Right forelimb (tissue), 1 donor: ENCODE results near the gene MGAT1.

Source experiments
- DNase-seq: peaks from one replicate; pipeline ENCODE4 v3.0.0-alpha.2; 2018

Gene MGAT1

GRCh38 chr5:180823940-180824629 is 21.5 kb upstream of the MGAT1 start:
- no peak for DNase-seq

DNA sequence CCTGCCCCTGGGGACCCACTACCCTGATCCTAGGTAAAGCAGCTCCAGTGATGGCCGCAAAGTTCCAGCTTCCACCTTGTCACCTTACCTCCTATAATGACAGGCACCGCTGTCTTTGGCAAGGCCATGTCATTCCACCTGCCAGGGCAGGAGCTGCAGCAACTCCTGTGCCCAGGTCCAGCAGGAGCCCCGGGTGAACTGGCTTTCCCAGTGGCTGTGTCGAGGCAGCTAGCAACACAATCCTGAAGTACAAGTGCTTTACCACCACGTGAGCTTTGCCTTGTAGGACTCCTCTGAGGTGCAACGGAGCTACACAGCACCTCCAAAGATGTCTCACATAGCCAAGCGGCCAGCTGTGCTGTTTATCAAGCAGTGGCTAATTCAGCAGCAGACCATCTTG is 20.7 kb upstream of the MGAT1 start:
- DNase-seq: no peak

DNA sequence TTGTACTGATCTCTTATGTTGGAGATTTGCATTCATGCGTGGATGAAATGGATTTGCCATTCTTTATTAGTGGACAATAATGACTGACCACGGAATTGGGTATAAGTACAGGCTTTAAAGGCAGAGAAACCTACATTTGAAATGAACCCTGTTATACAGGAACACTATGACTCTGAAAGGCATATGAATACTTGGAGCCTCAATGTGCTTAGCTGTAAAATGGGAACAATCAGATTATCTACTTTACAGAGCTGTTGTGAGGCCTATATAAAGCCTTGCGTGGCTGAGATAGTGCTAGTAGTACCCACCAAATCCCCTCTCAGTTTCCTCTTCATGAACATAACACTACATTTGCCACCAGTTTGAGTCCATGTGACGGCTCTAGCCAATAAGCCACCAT is 18.9 kb upstream of the MGAT1 start:
- no peak for DNase-seq

GRCh38 chr5:180820788-180821321 is 18.2 kb upstream of the MGAT1 start:
- no peak for DNase-seq

DNA sequence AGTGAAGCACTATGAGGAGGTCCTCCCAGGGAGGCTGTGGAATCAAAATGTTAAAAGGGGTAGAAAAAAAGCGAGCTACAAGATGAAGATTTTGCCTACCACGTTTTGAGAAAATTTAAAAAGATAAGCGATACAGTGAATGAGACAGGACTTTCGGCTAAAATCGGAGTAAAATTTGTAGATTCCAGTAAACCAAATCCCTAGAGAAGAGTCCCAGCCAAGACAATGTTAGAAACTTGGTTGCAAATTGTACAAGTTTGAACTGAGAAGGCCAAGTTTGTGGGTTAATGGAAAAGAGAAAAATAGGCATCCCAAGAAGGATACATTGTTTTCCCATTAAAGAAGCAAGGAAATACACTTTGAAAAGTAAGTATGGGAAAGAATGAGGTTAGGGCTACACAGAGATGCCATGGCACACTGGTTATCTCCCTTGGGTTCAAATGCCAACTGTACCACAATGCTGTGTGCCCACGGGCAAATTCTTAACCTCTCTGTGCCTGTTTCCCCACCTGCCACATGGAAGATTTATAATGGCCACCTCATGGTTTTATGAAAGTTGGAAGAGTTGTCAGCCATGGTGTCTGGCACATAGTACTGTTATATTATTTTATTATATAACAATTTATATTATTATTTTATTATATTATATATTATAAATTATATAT is 16.2 kb upstream of the MGAT1 start:
- DNase-seq: no peak

GRCh38 chr5:180817893-180818674 is 15.5 kb upstream of the MGAT1 start:
- DNase-seq: no peak

DNA sequence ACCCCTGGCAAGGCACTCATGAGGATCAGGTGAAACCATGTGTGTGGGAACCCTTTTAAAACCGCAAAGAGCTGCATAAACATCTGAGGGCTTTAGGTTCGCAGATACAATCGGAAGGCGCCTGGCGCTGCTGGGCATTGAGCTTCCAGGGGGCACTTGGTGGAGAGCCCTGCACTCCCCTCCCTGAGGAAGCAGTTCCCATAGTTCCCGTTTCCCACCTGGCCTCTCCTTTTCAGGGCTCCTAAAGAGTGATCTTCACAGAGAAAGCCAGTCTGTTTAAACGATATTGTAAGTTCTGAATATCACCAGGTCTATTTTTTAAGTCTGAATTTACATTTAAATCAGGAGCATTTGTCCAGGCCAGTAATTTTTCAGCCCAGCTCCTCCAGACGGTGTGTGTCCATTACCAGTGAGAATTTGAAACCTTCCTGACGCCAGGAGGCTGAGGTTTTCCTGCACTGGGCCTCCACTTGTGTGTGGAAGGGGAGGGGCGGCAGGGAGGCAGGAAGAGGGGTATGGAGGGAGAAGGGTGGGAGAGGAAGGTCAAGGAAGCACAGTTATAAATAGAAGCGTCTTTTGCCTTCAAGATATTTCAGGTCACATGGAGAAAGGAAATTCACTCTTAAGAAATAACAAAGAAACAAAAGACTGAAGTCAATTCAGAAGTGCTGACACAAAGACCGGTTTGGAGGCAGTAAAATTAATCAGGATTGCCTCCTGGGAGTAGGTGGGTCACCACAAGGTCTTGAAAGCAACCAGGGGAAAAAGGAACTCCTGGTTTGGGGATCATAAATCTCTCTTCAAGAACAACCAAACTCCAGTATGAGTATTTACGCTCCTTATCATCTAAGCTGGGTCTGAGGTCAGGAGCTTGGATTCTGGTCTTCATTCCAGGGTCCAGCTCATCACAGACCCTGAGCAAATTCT is 14.3 kb upstream of the MGAT1 start:
- peak; percentile 58 for DNase-seq

DNA sequence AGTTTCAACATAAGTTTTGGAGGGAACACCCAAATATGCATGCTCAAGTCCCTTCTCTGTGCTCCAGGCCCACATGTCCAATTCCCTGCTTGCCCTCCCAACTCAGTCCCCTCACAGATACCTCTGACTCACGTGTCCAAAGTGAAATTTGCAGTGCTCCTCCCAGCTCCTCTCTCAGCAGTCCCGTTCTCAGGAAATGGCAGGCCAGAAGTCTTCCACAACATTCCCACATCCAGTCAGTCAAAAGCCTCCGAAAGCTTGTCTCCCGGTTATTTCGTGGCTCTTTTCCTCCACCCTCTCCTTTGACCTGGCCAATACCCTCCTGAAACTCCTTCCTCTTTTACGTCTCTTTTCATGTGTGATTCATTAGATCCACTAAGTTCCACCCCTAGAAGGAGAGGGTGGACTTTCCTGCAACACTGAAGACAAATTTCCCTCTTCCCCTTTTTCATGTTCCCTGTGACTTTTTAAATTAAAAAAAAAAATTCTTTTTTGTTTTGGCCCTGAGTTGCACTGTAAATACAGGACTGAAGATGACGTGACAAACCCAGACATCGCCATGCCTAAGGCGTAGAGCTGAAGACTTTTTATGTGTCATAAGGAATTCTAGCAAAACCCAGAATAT is 12.8 kb upstream of the MGAT1 start:
- DNase-seq: no peak

- no peak for DNase-seq
Measured at GRCh38 chr5:180813420-180813819, 10.8 kb upstream of the MGAT1 start.

- DNase-seq: no peak
Measured at GRCh38 chr5:180811623-180812124, 9.1 kb upstream of the MGAT1 start.

- no peak for DNase-seq
Measured at GRCh38 chr5:180810959-180811622, 8.5 kb upstream of the MGAT1 start.

- peak; percentile 99 for DNase-seq
Measured at GRCh38 chr5:180810210-180810958, 7.8 kb upstream of the MGAT1 start.

DNA sequence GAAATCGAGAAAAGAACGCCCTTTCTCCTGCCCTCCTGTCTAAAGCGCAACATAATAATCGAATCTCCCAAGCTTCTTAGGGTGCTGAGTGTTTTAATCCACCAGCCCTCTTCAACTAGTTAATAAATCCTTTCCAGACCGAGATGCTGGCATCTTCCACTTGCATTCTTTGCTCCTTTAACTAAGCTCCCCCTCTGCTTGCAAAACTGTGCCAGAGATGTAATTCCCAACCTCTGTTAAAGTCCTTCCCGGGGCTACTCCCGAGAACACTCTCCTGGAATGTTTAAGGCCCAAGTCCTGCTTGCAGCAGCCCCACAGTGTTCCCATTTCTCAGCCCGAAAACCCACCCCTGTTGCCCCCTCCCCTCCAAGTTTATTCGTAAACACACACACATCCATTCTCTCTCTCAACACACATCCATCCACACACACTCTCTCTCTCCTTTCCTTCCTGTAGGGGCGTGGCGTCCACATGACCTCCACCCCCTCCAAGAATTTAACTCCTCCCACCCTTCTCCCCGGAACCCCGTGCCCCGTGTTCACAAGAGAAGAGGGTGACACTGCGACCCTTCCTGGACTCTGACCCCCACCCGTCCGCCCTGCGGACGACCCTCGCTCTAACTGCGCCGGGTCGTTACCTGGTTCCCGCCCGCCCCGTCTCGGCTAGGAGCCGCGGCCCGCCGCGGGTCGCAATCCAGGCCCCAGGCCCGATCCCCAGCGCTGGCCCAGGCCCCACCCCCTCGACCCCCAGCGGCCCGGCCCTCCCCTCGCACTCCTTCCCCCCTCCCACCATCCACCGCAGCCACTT is 7.0 kb upstream of the MGAT1 start:
- DNase-seq: no peak

GRCh38 chr5:180808461-180809000 is 5.9 kb upstream of the MGAT1 start:
- DNase-seq: no peak

GRCh38 chr5:180807654-180808414 is 5.2 kb upstream of the MGAT1 start:
- no peak for DNase-seq

DNA sequence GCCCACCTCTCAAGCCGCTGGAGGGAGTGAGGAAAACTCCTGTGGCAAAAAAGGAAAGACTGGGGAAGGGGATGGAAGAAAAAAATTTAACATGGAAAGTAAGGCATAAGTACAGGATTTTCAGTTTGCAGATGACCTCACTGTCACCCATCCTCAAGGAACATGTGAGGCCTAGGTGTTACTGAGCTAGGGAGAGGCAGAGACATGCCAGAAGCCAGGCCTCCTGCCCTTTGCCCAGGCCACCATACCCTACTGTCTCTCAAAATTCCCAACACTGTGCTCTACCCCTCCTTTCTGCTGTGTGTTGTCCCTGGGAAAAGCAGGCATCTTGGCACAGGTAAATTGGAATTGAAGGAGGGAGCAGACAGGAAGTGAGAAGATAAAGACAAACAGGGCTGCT is 4.4 kb upstream of the MGAT1 start:
- no peak for DNase-seq

DNA sequence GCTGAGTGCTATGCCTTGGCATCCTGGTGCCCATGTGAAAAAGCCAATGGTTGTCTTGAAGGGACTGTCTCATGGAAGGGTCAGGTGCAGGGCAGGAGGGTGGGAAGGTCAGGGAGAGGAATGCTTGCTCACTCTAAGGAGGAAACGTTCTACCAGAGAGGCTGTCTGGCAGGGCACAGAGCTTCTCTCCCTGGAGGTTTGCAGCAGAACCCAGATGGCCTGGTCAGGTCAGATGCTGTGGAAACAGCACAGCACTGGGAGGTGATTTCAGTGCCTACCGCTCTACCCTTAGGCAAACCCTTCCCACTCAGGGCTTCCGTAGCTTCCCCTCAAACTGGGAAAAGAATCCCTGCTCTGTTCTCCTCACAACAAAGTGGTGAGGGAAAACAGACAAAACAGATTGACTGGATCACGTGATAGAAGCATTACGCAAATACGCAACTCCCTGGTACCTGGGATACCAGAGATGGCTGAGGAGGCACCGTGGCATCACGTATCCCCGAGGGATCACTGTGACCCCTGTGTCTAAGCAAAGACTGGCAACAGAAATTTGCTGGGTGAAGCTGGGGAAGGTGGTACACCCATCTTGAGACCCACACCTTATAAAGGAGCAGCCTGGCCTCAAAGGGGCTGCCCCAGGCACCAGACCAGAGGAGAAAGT is 3.9 kb upstream of the MGAT1 start:
- DNase-seq: no peak

GRCh38 chr5:180804129-180804618 is 1.6 kb upstream of the MGAT1 start:
- no peak for DNase-seq
